ENCODE measurements around the gene CCDC89. TPM values are rescaled to one million over a fixed set of nuclear protein-coding genes. Genes with fewer than 3 reads are reported as not detected.

The CCDC89 gene
- total and polyA plus RNA-seq, 9 of the 15 experiments (the other 6 are each of a cell fraction or from before 2014, with no cell fraction given), result 0.07 to 0.09 TPM; not detected in 7

DNA sequence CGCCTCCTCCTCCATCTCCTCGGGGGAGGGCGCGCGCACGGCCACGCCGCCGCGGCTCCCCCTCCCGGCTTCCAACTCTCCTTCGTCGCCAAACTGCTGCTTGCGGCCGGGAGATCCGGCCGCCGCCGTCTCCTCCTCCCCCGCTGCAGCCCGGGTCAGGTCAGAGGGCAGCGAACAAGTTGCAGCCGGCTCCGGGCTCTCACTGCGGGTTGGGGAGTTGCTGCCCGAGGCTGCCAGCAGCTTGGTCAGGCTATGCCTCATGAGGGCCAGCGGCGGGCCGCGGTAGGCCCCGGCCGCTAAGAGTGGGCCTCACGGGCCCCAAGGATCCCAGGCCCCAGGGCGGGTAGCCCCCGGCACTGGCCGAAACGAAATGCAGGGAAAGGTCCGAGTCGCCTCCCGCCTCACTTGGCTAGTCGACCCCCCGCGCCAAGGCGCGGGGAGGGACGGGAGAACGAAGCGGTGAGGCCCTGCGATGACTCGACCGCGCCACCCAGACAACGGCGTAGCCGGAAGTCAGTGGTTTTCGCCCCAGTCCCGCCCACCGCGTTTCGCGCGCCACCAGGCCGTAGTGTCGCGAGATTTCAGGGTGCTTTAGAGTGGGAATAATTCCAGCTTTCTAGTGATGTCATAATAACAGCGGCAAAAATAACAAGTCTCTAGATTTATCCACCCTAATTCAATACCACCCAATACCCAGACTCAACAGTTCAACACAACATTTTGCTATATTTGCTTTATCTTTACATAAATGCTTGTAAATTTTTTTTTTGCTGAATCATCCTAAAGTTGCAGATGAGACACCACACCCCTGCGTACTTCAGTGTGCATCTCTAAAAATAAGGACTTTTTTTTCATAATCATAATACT lies 21.1 kb downstream of the CCDC89 start, which contains the start of gene CREBZF:
TSS of gene CREBZF (minus strand) at position 515 of the 867 bp plus-strand sequence. CDS start at position 261, 254 bp downstream.
- CTCF ChIA-PET (ENCODE audit: low intra/inter-chr PET ratio), result no interaction called here
- in situ Hi-C loops (cut with MboI), result no loop called here
- H3K27me3 ChIP-seq (ENCODE audit: control insufficient read depth in 2 of 2, insufficient read depth in 2 of 2, low read length in 2 of 2), result no peaks in the 10 kb centered on the region
- H3K27ac ChIP-seq (ENCODE audit: extremely low read depth, low read depth, low read length), result peak within 1 kb of the TSS; percentile 98
- no peaks in the 10 kb centered on the region for H3K9me3 ChIP-seq (replicated peaks; ENCODE audit: control insufficient read depth, insufficient read depth, low read depth, low read length)
- H3K9me1 ChIP-seq (ENCODE audit: control insufficient read depth, insufficient read depth, low read length), result no peaks in the 10 kb centered on the region
- FAIRE-seq (peak; percentile 95), ATAC-seq (peak; percentile 88), DNase-seq (ENCODE audit: extremely low read depth in 1 of 4, low spot score in 3 of 4) (peak; percentile 90 to 98 (median 92))
- H3K4me2 ChIP-seq (ENCODE audit: insufficient read depth, low read length), result peak within 1 kb of the TSS; percentile 95
- H3K36me3 ChIP-seq (ENCODE audit: control insufficient read depth, insufficient read depth, low read length), result peaks cover 32% of the 10 kb centered on the region
- peaks cover 16% of the 10 kb centered on the region for H4K20me1 ChIP-seq (replicated peaks; ENCODE audit: control insufficient read depth, insufficient read depth, low read length)
- peaks cover 51% of the 10 kb centered on the region for H3K79me2 ChIP-seq (ENCODE audit: control insufficient read depth, insufficient read depth, low read length)
- H2AFZ ChIP-seq (ENCODE audit: low read depth, low read length), result peak within 1 kb of the TSS; percentile 99
- WGBS (ENCODE audit: insufficient coverage, low coverage, missing lambda C conversion rate), result 1% methylated on average over 56 of the region's 67 CpGs
- POLR2A ChIA-PET, result interaction anchor here (0.6 to 10.1 kb wide), 10 partner anchors 9 to 277 kb away, joined by 3 to 145 read pairs (median 4); partner anchors contain the start of gene TMEM126A
- intact Hi-C loops (cut with micrococcal nuclease), result loop anchor here (1.0 to 10.0 kb wide), 5 partner anchors 37 to 580 kb away; partner anchors contain the start of genes EED, PICALM and TMEM126B
- BruUV-seq (replicated peaks), result TSS peak; percentile 57
- peak within 1 kb of the TSS; percentile 98 for H3K9ac ChIP-seq (ENCODE audit: insufficient read depth in 1 of 2, low read depth in 2 of 2, low read length in 2 of 2)
- peak within 1 kb of the TSS; percentile 94 for H3K4me3 ChIP-seq
- peaks cover 5 to 14% of the 10 kb centered on the region in 2 experiments; a peak in 3 of 5 replicates for H3K4me1 ChIP-seq (replicated peaks in 1 of 2; ENCODE audit: control insufficient read depth in 2 of 2, insufficient read depth in 2 of 2, low read length in 2 of 2)
- TF ChIP-seq TEAD4 (IDR thresholded peaks at IDR 0.05; ENCODE audit: low read length) (peak; percentile 15; the same call in 1 of the 2 replicates), TEAD4 (CRISPR knock-in tag; IDR thresholded peaks at IDR 0.05; ENCODE audit: borderline replicate concordance) (no peak), ZNF23 (CRISPR knock-in tag; IDR thresholded peaks at IDR 0.05) (no peak), RFX7 (CRISPR knock-in tag; IDR thresholded peaks at IDR 0.05) (no peak), POLR2A (conservative IDR thresholded peaks at IDR 0.05) (peak; percentile 93), ZBED1 (IDR thresholded peaks at IDR 0.05) (peak; percentile 55; the same call in 1 of the 2 replicates), POLR2G (IDR thresholded peaks at IDR 0.05; ENCODE audit: low read depth, low read length) (peak; percentile 95), NCOA4 (IDR thresholded peaks at IDR 0.05; ENCODE audit: partially characterized antibody) (no peak), CBX3 (IDR thresholded peaks at IDR 0.05; ENCODE audit: borderline replicate concordance in 1 of 2, low read length in 2 of 2) (peak in 1 of 2 experiments; percentile 9; a peak in 1 of 3 replicates), NCOA1 (IDR thresholded peaks at IDR 0.05; ENCODE audit: low read depth) (no peak), POLR2AphosphoS5 (IDR thresholded peaks at IDR 0.05; ENCODE audit: control insufficient read depth, insufficient read depth, low read depth, low read length) (peak; percentile 89), ZNF133 (CRISPR knock-in tag; IDR thresholded peaks at IDR 0.05) (no peak)
- TF ChIP-seq, protein P1, sequence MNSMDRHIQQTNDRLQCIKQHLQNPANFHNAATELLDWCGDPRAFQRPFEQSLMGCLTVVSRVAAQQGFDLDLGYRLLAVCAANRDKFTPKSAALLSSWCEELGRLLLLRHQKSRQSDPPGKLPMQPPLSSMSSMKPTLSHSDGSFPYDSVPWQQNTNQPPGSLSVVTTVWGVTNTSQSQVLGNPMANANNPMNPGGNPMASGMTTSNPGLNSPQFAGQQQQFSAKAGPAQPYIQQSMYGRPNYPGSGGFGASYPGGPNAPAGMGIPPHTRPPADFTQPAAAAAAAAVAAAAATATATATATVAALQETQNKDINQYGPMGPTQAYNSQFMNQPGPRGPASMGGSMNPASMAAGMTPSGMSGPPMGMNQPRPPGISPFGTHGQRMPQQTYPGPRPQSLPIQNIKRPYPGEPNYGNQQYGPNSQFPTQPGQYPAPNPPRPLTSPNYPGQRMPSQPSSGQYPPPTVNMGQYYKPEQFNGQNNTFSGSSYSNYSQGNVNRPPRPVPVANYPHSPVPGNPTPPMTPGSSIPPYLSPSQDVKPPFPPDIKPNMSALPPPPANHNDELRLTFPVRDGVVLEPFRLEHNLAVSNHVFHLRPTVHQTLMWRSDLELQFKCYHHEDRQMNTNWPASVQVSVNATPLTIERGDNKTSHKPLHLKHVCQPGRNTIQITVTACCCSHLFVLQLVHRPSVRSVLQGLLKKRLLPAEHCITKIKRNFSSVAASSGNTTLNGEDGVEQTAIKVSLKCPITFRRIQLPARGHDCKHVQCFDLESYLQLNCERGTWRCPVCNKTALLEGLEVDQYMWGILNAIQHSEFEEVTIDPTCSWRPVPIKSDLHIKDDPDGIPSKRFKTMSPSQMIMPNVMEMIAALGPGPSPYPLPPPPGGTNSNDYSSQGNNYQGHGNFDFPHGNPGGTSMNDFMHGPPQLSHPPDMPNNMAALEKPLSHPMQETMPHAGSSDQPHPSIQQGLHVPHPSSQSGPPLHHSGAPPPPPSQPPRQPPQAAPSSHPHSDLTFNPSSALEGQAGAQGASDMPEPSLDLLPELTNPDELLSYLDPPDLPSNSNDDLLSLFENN (IDR thresholded peaks at IDR 0.05; ENCODE audit: low read depth in 2 of 2, low read length in 2 of 2), result no peak; a peak in 1 of 4 replicates
